LoVo (cell line): Measurements from ENCODE around the gene ELAPOR1.

Source experiments
- DNase-seq: peaks from one replicate; pipeline ENCODE4 v3.0.0-alpha.2; 2016; ENCODE audit warnings: low spot score

Gene ELAPOR1

GRCh38 chr1:109094871-109095270 is 19.0 kb upstream of the ELAPOR1 start:
- no peak for DNase-seq

- no peak for DNase-seq
Observed at GRCh38 chr1:109095631-109096030, 18.3 kb upstream of the ELAPOR1 start.

GRCh38 chr1:109096120-109096519 is 17.8 kb upstream of the ELAPOR1 start:
- DNase-seq, result no peak

GRCh38 chr1:109099938-109100773 is 13.8 kb upstream of the ELAPOR1 start:
- peak; percentile 96 for DNase-seq

- no peak for DNase-seq
Observed at GRCh38 chr1:109104364-109105151, 9.4 kb upstream of the ELAPOR1 start.

GRCh38 chr1:109105881-109106280 is 8.0 kb upstream of the ELAPOR1 start:
- no peak for DNase-seq

GRCh38 chr1:109107785-109108184 is 6.1 kb upstream of the ELAPOR1 start:
- DNase-seq, result no peak

- DNase-seq, result no peak
Observed at GRCh38 chr1:109109906-109110305, 4.0 kb upstream of the ELAPOR1 start.

GRCh38 chr1:109111386-109112055 is 2.4 kb upstream of the ELAPOR1 start:
- DNase-seq, result no peak

GRCh38 chr1:109112056-109112651 is 1.8 kb upstream of the ELAPOR1 start:
- peak; percentile 39 for DNase-seq

GRCh38 chr1:109112652-109113285 is 1.1 kb upstream of the ELAPOR1 start:
- peak; percentile 80 for DNase-seq

GRCh38 chr1:109114342-109114674 is 393 bp downstream of the ELAPOR1 start:
- no peak for DNase-seq

- DNase-seq, result no peak
Observed at GRCh38 chr1:109115685-109116084, 1.8 kb downstream of the ELAPOR1 start.

GRCh38 chr1:109116286-109116685 is 2.4 kb downstream of the ELAPOR1 start:
- DNase-seq, result no peak

- no peak for DNase-seq
Observed at GRCh38 chr1:109118089-109118488, 4.2 kb downstream of the ELAPOR1 start.

GRCh38 chr1:109120356-109120755 is 6.4 kb downstream of the ELAPOR1 start:
- no peak for DNase-seq

GRCh38 chr1:109131059-109131458 is 17.1 kb downstream of the ELAPOR1 start:
- no peak for DNase-seq

GRCh38 chr1:109131800-109132199 is 17.9 kb downstream of the ELAPOR1 start:
- DNase-seq, result no peak

- DNase-seq, result no peak
Observed at GRCh38 chr1:109133002-109133706, 19.2 kb downstream of the ELAPOR1 start.

GRCh38 chr1:109133815-109134214 is 19.9 kb downstream of the ELAPOR1 start:
- DNase-seq, result no peak

- no peak for DNase-seq
Observed at GRCh38 chr1:109134423-109134822, 20.5 kb downstream of the ELAPOR1 start.
